ENCODE data around the gene ZNF697. TPM values are rescaled to one million over a fixed set of nuclear protein-coding genes. Genes with fewer than 3 reads are reported as not detected.
"Not testable (repeated sequence)": the region's sequence is repeated elsewhere in the genome, so short reads cannot be mapped to it uniquely, and the experiment has no call there.

ZNF697 gene
- total RNA-seq, 3 donors from 2014 or later (not counting 1 experiment from before 2014, with no cell fraction given), result 0.09 to 0.45 TPM; not detected in 1

DNA sequence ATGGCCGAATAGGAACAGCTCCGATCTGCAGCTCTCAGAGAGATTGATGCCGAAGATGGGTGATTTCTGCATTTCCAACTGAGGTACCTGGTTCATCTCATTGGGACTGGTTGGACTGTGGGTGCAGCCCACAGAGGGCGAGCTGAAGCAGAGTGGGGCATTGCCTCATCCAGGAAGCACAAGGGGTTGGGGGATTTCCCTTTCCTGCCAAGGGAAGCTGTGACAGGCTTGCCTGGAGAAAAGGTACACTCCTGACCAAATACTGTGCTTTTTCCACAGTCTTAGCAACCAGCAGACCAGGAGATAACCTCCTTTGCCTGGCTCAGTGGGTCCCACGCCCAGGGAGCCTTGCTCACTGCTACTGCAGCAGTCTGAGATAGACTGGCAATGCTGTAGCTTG is 74.2 kb downstream of the ZNF697 start:
- Histone ChIP-seq H3K36me3 (ENCODE audit: control insufficient read depth, insufficient read depth, low read length) (no peaks in the 10 kb centered on the region), H3K27ac (ENCODE audit: low read length) (no peak overlapping the region), H3K4me1 (ENCODE audit: control insufficient read depth, insufficient read depth, low read length) (peaks cover 7% of the 10 kb centered on the region), H3K9me3 (ENCODE audit: control insufficient read depth, insufficient read depth, low read length) (no peaks in the 10 kb centered on the region), H3K4me3 (ENCODE audit: low read length) (no peak overlapping the region), H3K27me3 (ENCODE audit: control insufficient read depth, insufficient read depth, low read length) (no peaks in the 10 kb centered on the region)
- Mint-ChIP-seq H3K27ac (no peak overlapping the region), H3K27me3 (ENCODE audit: low read depth in 2 of 2) (peaks cover 5 to 12% of the 10 kb centered on the region in 2 donors), H3K9me3 (peaks cover 0 to 2% of the 10 kb centered on the region in 2 donors), H3K36me3 (no peaks in the 10 kb centered on the region), H3K4me1 (no peaks in the 10 kb centered on the region), H3K4me3 (no peak overlapping the region)
- TF ChIP-seq, protein P1, sequence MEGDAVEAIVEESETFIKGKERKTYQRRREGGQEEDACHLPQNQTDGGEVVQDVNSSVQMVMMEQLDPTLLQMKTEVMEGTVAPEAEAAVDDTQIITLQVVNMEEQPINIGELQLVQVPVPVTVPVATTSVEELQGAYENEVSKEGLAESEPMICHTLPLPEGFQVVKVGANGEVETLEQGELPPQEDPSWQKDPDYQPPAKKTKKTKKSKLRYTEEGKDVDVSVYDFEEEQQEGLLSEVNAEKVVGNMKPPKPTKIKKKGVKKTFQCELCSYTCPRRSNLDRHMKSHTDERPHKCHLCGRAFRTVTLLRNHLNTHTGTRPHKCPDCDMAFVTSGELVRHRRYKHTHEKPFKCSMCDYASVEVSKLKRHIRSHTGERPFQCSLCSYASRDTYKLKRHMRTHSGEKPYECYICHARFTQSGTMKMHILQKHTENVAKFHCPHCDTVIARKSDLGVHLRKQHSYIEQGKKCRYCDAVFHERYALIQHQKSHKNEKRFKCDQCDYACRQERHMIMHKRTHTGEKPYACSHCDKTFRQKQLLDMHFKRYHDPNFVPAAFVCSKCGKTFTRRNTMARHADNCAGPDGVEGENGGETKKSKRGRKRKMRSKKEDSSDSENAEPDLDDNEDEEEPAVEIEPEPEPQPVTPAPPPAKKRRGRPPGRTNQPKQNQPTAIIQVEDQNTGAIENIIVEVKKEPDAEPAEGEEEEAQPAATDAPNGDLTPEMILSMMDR (IDR thresholded peaks at IDR 0.05), result no peak
- intact Hi-C loops (cut with micrococcal nuclease), result no loop called here
- 75% methylated on average over 5 of the region's 5 CpGs for WGBS (ENCODE audit: insufficient coverage)
- DNase-seq (no peak), ATAC-seq (no peak)

DNA sequence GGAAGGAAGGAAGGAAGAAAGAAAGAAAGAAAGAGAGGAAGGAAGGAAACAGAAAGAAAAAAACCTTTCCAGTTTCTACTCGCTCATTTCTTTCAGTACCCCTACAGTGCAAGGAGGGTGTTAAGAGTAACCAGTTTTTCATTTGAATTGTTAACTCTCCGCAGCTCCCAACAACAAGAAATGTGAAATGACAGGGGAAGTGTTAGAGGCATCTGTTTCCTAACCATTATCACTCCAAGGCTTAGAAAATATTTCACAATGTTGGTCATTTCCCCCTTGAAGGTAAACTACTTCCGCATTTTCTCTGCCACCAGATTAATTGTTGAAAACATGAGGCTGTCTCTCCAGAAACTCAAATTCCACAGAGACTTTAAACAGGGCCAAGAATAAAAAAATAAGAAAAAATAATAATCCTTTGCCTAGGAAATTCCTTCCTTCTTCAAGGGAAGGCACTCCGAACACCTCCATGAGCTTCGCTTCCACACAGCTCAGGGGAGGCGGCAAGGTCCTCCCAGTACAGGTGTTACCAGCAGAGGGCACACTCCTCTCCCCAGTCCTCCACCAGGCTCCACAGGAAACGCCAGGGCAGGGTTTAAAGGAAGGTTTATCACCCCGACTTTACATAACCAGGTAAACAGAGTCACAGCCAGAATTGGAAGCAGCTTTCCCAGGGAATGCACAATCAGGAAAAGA is 78.0 kb downstream of the ZNF697 start:
- ATAC-seq; H3K4me3 ChIP-seq (ENCODE audit: low read length); H3K4me1 Mint-ChIP-seq; intact Hi-C loops (cut with micrococcal nuclease); DNase-seq; H3K4me3 Mint-ChIP-seq; H3K27me3 ChIP-seq (ENCODE audit: control insufficient read depth, insufficient read depth, low read length); H3K9me3 Mint-ChIP-seq; H3K9me3 ChIP-seq (ENCODE audit: control insufficient read depth, insufficient read depth, low read length); H3K36me3 ChIP-seq (ENCODE audit: control insufficient read depth, insufficient read depth, low read length); H3K4me1 ChIP-seq (ENCODE audit: control insufficient read depth, insufficient read depth, low read length); H3K27ac Mint-ChIP-seq; H3K36me3 Mint-ChIP-seq; H3K27ac ChIP-seq (ENCODE audit: low read length): not testable (repeated sequence)
- 93% methylated on average over 2 of the region's 8 CpGs for WGBS (ENCODE audit: insufficient coverage)
- H3K27me3 Mint-ChIP-seq (ENCODE audit: low read depth in 2 of 2), result peaks cover 6 to 28% of the 10 kb centered on the region in 2 donors

Other genes with a start within 250 kb of the ZNF697 start
- not detected for gene HSD3B2, start 233.1 kb downstream of the ZNF697 start, total RNA-seq
- not detected for gene HSD3B1, start 141.1 kb downstream of the ZNF697 start, total RNA-seq
- gene PHGDH, start 63.7 kb upstream of the ZNF697 start, total RNA-seq, result 1 to 10 TPM; 1.1 to 6.6 (median 5.8) TPM
- not detected for gene HMGCS2, start 120.6 kb upstream of the ZNF697 start, total RNA-seq
- gene REG4, start 163.2 kb upstream of the ZNF697 start, total RNA-seq, result not detected
- under 1 TPM in 1 of 3 donors, not detected in 2; 0.13 TPM for gene ADAM30, start 248.2 kb upstream of the ZNF697 start, total RNA-seq